Measurements from ENCODE around the gene VASH1.

Gene VASH1

DNA sequence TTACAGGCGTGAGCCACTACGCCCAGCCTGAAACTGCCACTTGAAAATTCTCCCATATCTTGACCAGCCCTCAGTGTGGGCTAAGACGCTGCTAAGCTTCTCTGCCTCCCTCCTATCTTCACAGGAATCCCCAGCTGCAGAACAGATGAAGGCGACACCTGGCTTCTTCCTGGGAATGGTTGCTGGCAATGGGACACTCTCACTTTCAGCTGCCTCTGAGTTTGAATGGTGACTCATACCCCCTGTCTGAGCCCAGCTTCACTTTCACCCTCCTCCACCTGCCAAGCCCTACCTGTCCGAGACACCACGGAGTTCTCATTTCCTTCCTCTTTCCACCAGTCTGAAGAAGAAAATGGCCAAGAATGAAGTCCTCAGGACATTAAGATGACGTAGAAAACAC lies 18.3 kb upstream of the VASH1 start:
- no peak for DNase-seq (ENCODE audit: low read depth)
- TF ChIP-seq, protein P1, sequence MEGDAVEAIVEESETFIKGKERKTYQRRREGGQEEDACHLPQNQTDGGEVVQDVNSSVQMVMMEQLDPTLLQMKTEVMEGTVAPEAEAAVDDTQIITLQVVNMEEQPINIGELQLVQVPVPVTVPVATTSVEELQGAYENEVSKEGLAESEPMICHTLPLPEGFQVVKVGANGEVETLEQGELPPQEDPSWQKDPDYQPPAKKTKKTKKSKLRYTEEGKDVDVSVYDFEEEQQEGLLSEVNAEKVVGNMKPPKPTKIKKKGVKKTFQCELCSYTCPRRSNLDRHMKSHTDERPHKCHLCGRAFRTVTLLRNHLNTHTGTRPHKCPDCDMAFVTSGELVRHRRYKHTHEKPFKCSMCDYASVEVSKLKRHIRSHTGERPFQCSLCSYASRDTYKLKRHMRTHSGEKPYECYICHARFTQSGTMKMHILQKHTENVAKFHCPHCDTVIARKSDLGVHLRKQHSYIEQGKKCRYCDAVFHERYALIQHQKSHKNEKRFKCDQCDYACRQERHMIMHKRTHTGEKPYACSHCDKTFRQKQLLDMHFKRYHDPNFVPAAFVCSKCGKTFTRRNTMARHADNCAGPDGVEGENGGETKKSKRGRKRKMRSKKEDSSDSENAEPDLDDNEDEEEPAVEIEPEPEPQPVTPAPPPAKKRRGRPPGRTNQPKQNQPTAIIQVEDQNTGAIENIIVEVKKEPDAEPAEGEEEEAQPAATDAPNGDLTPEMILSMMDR (conservative IDR thresholded peaks at IDR 0.05; ENCODE audit: low read depth, low read length), result no peak
- no peak overlapping the region for H3K4me3 ChIP-seq (ENCODE audit: low read length)

DNA sequence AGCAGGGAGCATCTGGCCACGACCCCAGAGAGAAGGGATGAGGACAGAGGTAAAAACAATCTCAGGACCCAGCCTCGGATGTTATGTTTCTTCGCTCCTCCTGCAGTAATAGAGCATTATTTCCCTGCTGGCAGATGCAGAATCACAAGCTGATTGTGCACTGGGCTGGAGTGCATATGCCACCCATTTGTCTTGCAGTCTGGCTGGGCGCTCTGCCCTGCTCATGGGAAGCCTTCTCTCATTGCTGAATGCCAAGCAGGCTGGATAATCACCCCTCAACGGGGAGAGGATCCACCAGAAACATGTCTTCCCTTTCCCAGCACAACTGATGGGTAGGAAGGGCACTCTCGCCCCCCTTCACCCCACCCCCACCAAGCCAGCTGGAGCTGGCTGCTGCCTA lies 8.5 kb upstream of the VASH1 start:
- no peak for DNase-seq (ENCODE audit: low read depth)
- H3K4me3 ChIP-seq (ENCODE audit: low read length), result no peak overlapping the region
- TF ChIP-seq, protein P1 (conservative IDR thresholded peaks at IDR 0.05; ENCODE audit: low read depth, low read length), result no peak

DNA sequence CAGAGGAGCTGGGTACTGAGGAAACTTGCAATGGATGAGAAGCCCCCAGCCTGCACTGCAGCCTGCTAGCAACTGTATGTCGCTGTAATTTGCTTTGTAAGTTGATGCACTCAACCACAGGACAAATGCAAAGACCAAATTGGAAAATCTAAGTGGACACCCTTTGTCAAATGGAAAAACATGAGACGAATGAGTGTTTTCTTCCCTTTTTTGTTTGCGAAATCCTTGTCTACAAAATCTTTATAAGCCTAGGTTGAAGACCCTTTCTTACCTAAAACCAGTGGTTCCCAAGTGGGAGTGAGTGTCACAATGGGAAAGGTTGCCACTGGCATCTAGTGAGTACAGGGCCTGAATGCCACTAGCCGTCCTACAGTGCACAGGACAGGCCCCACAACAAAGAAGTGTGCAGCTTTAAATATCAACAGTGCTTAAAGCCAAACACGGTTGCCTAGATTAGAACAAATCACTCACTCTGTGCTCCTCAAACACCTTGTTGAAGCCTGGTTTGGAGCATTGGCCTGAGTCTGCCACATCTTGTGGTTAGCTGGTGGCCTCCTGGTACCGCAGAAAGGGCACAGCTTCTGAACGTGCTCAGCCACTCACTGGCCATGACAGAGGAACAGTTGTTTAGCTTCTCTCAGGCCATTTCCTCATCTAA lies 7.6 kb upstream of the VASH1 start:
- no peak overlapping the region for H3K4me3 ChIP-seq (ENCODE audit: low read length)
- TF ChIP-seq, protein P1 (conservative IDR thresholded peaks at IDR 0.05; ENCODE audit: low read depth, low read length), result no peak
- no peak for DNase-seq (ENCODE audit: low read depth)

DNA sequence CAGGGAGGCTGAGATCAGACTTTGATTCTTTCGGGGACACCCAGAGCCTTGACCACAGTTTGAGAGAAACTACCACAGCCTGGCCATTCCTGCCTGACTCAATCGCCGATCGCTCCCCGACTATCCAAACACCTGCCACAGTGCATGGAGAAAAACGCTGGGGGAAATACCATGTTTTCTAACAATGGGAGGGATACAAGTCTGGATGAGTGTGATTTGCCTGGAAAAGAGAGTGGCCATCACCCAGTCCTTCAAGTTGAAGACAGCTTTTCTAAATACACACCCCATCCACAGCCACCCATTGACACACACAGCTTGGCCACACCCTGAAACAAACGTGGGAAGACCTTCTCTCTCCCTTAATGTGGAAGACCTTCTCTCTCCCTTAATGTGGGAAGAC lies 6.7 kb upstream of the VASH1 start:
- TF ChIP-seq, protein P1 (conservative IDR thresholded peaks at IDR 0.05; ENCODE audit: low read depth, low read length), result no peak
- H3K4me3 ChIP-seq (ENCODE audit: low read length), result no peak overlapping the region
- no peak for DNase-seq (ENCODE audit: low read depth)

DNA sequence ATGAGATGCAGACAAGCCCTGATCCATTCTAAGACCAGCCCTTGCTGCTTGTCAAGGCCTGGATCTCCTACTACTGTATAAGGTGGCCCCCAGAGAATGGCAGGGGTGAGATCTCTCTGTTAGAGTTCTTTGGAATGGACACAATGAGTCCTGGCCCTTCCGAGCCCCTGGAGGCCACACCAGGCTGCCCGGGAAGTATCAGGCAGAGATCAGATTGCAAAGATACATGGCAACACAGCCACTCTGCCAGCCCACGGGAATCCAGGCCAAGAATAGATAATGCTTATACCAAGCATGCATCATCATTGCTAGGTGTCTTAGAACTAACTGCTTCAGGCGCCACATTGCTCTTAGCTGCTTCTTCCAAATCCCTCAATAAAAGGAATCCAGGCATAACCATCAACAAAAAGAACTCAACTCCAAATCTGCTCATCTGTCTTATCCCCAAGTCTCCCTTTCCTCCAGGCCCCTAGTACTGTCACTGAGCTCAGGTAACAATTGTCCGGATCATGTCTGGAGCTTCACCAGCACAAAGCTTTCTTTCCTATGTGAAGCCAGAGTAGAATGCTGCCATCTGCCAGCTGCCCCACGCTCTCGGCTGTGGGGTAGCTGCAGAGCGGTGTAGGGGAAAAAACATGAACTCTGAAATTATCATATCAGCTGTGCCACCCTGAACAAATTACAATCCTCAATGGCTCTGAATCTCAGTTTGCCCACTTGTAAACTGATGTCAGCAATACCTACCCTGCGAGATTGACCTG lies 5.5 kb upstream of the VASH1 start:
- no peak overlapping the region for H3K4me3 ChIP-seq (ENCODE audit: low read length)
- TF ChIP-seq, protein P1 (conservative IDR thresholded peaks at IDR 0.05; ENCODE audit: low read depth, low read length), result no peak
- no peak for DNase-seq (ENCODE audit: low read depth)

DNA sequence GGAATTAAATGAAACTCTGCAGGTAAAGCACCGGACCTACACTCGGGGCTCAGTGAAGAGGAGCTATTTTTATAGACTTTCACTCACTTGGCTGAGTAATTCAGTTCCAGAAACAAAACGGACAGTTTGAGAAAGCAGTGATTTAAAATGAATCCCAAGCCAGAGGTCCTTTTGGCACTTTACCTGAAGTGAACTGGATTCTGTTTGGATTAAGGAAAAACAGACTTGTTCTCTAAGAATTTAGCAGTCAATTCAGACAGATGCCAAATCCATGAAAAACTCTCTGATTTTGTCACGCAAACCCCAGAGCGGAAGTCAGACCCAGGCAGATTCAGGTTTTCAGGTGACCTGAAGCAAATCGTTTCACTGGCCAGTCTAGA lies 4.9 kb upstream of the VASH1 start:
- TF ChIP-seq, protein P1 (conservative IDR thresholded peaks at IDR 0.05; ENCODE audit: low read depth, low read length), result no peak
- H3K4me3 ChIP-seq (ENCODE audit: low read length), result no peak overlapping the region
- no peak for DNase-seq (ENCODE audit: low read depth)

DNA sequence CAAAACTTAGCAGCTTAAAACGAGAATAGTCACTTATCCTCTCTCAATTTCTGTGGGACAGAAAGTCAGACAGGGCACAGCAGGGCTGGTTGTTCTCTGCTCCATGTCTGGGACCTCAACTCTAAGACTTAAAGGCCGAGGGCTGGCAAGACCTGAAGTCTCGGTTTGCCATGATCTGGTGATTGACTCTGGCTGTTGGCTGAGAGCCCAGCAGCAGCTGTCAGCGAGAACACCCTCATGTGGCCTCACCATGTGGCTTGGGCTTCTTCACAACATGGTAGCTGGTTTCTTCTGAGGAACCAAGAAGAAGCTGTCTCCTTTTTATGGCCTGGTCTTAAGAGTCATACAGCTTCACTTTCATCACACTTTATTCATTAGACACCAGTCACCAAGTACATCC lies 1.7 kb upstream of the VASH1 start:
- TF ChIP-seq, protein P1 (conservative IDR thresholded peaks at IDR 0.05; ENCODE audit: low read depth, low read length), result no peak
- DNase-seq (ENCODE audit: low read depth), result no peak
- H3K4me3 ChIP-seq (ENCODE audit: low read length), result no peak overlapping the region
